OCI-LY3 (cell line): ENCODE results near the gene KRTAP5-2.
"Not testable (repeated sequence)": the region's sequence is repeated elsewhere in the genome, so short reads cannot be mapped to it uniquely, and the experiment has no call there.

Source experiments
- H2AFZ ChIP-seq: fragments of 200-600, 300-600 bp; shearing (Covaris generic); 2 replicates; pipeline ENCODE4 v1.6.0; 2014; ENCODE audit warnings: antibody characterized with exemption, low read depth, low read length
- H3K27ac ChIP-seq: fragments of 200-600, 300-600 bp; sonication (generic); 2 replicates; pipeline ENCODE4 v1.5.1; 2014; ENCODE audit warnings: mild to moderate bottlenecking, low read length, moderate library complexity, mixed read lengths
- H3K27me3 ChIP-seq: fragments of 200-600, 300-600 bp; sonication (generic); 2 replicates; pipeline ENCODE4 v1.6.1; 2014; ENCODE audit warnings: low read depth, low read length, mixed read lengths
- H3K36me3 ChIP-seq: fragments of 200-600, 300-600 bp; sonication (generic); replicated peaks from 2 replicates; pipeline ENCODE3; 2014; ENCODE audit warnings: low read depth, low read length, mixed read lengths
- H3K4me1 ChIP-seq: fragments of 300-600, 200-600 bp; sonication (generic); 2 replicates; pipeline ENCODE4 v1.6.1; 2014; ENCODE audit warnings: low read length, mixed read lengths
- H3K4me2 ChIP-seq: fragments of 200-600, 300-600 bp; sonication (generic); 2 replicates; pipeline ENCODE4 v1.6.1; 2014; ENCODE audit warnings: low read length, mixed read lengths
- H3K4me3 ChIP-seq: fragments of 300-600, 200-600 bp; sonication (generic); 2 replicates; pipeline ENCODE4 v1.5.1; 2014; ENCODE audit warnings: antibody characterized with exemption, mild to moderate bottlenecking, low read length, moderate library complexity
- H3K79me2 ChIP-seq: fragments of 300-600, 200-600 bp; shearing (Covaris generic); 2 replicates; pipeline ENCODE4 v1.6.1; 2014; ENCODE audit warnings: mild to moderate bottlenecking, low read length, mixed read lengths
- H3K9ac ChIP-seq: fragments of 300-600, 200-600 bp; shearing (Covaris generic); 2 replicates; pipeline ENCODE4 v1.6.0; 2014; ENCODE audit warnings: mild to moderate bottlenecking, low read length, moderate library complexity
- H3K9me3 ChIP-seq: fragments of 200-600, 300-600 bp; shearing (Covaris generic); 2 replicates; pipeline ENCODE4 v1.6.1; 2014; ENCODE audit warnings: low read length, mixed read lengths; ENCODE audit not compliant: insufficient read depth
- H4K20me1 ChIP-seq: fragments of 200-600, 300-600 bp; sonication (generic); 2 replicates; pipeline ENCODE4 v1.6.1; 2016; ENCODE audit warnings: low read length, mixed read lengths; ENCODE audit not compliant: insufficient read depth
- CTCF ChIP-seq: fragments of 200-600, 300-600 bp; sonication (generic); IDR thresholded peaks from 2 replicates; pipeline ENCODE4 v1.5.1; 2014; ENCODE audit warnings: antibody characterized with exemption, low read length, low read depth
- EZH2phosphoT487 ChIP-seq: fragments of 200-600 bp; shearing (Covaris generic); IDR thresholded peaks from 2 replicates; pipeline ENCODE4 v1.6.1; 2018; ENCODE audit warnings: antibody characterized with exemption, mixed run types, low read depth

Gene KRTAP5-2

GRCh38 chr11:1598816-1599215, 722 bp upstream of the KRTAP5-2 start:
- H3K36me3 ChIP-seq, result no peaks in the 10 kb centered on the region
- no peak overlapping the region for H2AFZ ChIP-seq

GRCh38 chr11:1598406-1598805, 312 bp upstream of the KRTAP5-2 start:
- not testable (repeated sequence) for H3K4me2 ChIP-seq, H3K4me1 ChIP-seq, H2AFZ ChIP-seq, H3K9me3 ChIP-seq, H3K36me3 ChIP-seq, H3K27ac ChIP-seq, H3K9ac ChIP-seq, H3K4me3 ChIP-seq, H3K79me2 ChIP-seq, H4K20me1 ChIP-seq
- H3K27me3 ChIP-seq, result peaks cover 70% of the 10 kb centered on the region

More at GRCh38 chr11:1598816-1599215, 722 bp upstream of the KRTAP5-2 start:
- Histone ChIP-seq H3K27ac (no peak overlapping the region), H3K79me2 (no peaks in the 10 kb centered on the region), H3K4me2 (no peak overlapping the region), H4K20me1 (no peaks in the 10 kb centered on the region), H3K4me1 (peaks cover 9% of the 10 kb centered on the region), H3K9ac (no peak overlapping the region), H3K9me3 (no peaks in the 10 kb centered on the region), H3K27me3 (peaks cover 71% of the 10 kb centered on the region), H3K4me3 (no peak overlapping the region)
- no peak for TF ChIP-seq EZH2phosphoT487
- no peak for TF ChIP-seq CTCF

GRCh38 chr11:1597331-1597993, 632 bp downstream of the KRTAP5-2 start:
- Histone ChIP-seq H2AFZ (no peak overlapping the region), H3K27me3 (peaks cover 68% of the 10 kb centered on the region), H3K4me3 (no peak overlapping the region), H3K79me2 (no peaks in the 10 kb centered on the region), H3K9me3 (no peaks in the 10 kb centered on the region), H3K4me1 (peaks cover 9% of the 10 kb centered on the region), H4K20me1 (no peaks in the 10 kb centered on the region), H3K9ac (no peak overlapping the region), H3K36me3 (no peaks in the 10 kb centered on the region), H3K4me2 (no peak overlapping the region), H3K27ac (no peak overlapping the region)
- TF ChIP-seq EZH2phosphoT487 (no peak), CTCF (no peak)

- H3K9me3 ChIP-seq, H3K79me2 ChIP-seq, H3K9ac ChIP-seq, H2AFZ ChIP-seq, H3K27ac ChIP-seq, H3K4me3 ChIP-seq, H4K20me1 ChIP-seq, H3K4me2 ChIP-seq, H3K36me3 ChIP-seq, H3K4me1 ChIP-seq: not testable (repeated sequence)
- H3K27me3 ChIP-seq, result peaks cover 60% of the 10 kb centered on the region
These were observed 1.4 kb downstream of the KRTAP5-2 start for GRCh38 chr11:1596576-1597121.

GRCh38 chr11:1595994-1596575, 2.0 kb downstream of the KRTAP5-2 start:
- H3K27ac ChIP-seq, H3K9me3 ChIP-seq, H2AFZ ChIP-seq, H3K79me2 ChIP-seq, H4K20me1 ChIP-seq, H3K4me2 ChIP-seq, H3K4me1 ChIP-seq, H3K9ac ChIP-seq, H3K36me3 ChIP-seq, H3K4me3 ChIP-seq: not testable (repeated sequence)
- H3K27me3 ChIP-seq, result peaks cover 57% of the 10 kb centered on the region
